Neural cell (in vitro differentiated cells): ENCODE measurements around the gene PDCD7. TPM values are rescaled to one million over a fixed set of nuclear protein-coding genes. Genes with fewer than 3 reads are reported as not detected.

Experiments
- H2AFZ ChIP-seq: fragments of 200-600, 300-800 bp; sonication (generic), shearing (Covaris generic); 2 replicates; pipeline ENCODE4 v1.6.0; 2014; ENCODE audit warnings: low read depth, mild to moderate bottlenecking, antibody characterized with exemption, low read length, moderate library complexity
- H3F3A ChIP-seq: fragments of 200-600 bp; shearing (Covaris generic); 2 replicates; pipeline ENCODE4 v1.6.1; 2016; ENCODE audit warnings: mild to moderate bottlenecking, moderate library complexity, mixed read lengths, antibody characterized with exemption, low read length; ENCODE audit not compliant: insufficient read depth, poor library complexity, severe bottlenecking
- H3K27ac ChIP-seq: fragments of 200-600, 300-800 bp; sonication (generic), shearing (Covaris generic); 2 replicates; pipeline ENCODE4 v1.5.1; 2014; ENCODE audit warnings: mild to moderate bottlenecking, low read length, moderate library complexity
- H3K27me3 ChIP-seq: fragments of 300-800, 200-600 bp; sonication (generic), shearing (Covaris generic); 2 replicates; pipeline ENCODE4 v1.6.0; 2014; ENCODE audit warnings: mild to moderate bottlenecking, low read depth, low read length, moderate library complexity; ENCODE audit not compliant: insufficient read depth
- H3K36me3 ChIP-seq: fragments of 300-800, 200-600 bp; sonication (generic), shearing (Covaris generic); 2 replicates; pipeline ENCODE4 v1.5.1; 2014; ENCODE audit warnings: mild to moderate bottlenecking, antibody characterized with exemption, low read length, moderate library complexity; ENCODE audit not compliant: insufficient read depth
- H3K4me2 ChIP-seq: fragments of 300-800, 200-600 bp; sonication (generic), shearing (Covaris generic); 2 replicates; pipeline ENCODE4 v1.6.0; 2014; ENCODE audit warnings: mild to moderate bottlenecking, low read length
- H3K4me3 ChIP-seq: fragments of 300-800, 200-600 bp; sonication (generic), shearing (Covaris generic); 2 replicates; pipeline ENCODE4 v1.5.1; 2014; ENCODE audit warnings: mild to moderate bottlenecking, low read length, moderate library complexity
- H3K79me2 ChIP-seq: fragments of 200-600 bp; shearing (Covaris generic); replicated peaks from 2 replicates; pipeline ENCODE4 v1.6.0; 2014; ENCODE audit warnings: mild to moderate bottlenecking, low read length, moderate library complexity; ENCODE audit not compliant: insufficient read depth
- H3K9ac ChIP-seq: fragments of 300-800, 200-600 bp; sonication (generic), shearing (Covaris generic); 2 replicates; pipeline ENCODE4 v1.6.1; 2016; ENCODE audit warnings: mild to moderate bottlenecking, low read length, mixed read lengths
- H3K9me2 ChIP-seq: fragments of 200-600 bp; shearing (Covaris generic); 2 replicates; pipeline ENCODE4 v1.6.1; 2016; ENCODE audit warnings: mild to moderate bottlenecking, low read length, mixed read lengths; ENCODE audit not compliant: insufficient read depth
- H3K9me3 ChIP-seq: fragments of 200-600, 300-800 bp; sonication (generic), shearing (Covaris generic); 2 replicates; pipeline ENCODE4 v1.6.1; 2016; ENCODE audit warnings: mild to moderate bottlenecking, mixed run types, low read length, moderate library complexity, mixed read lengths
- H4K20me1 ChIP-seq: fragments of 200-600 bp; shearing (Covaris generic); 2 replicates; pipeline ENCODE4 v1.6.1; 2016; ENCODE audit warnings: mild to moderate bottlenecking, mixed run types; ENCODE audit not compliant: insufficient read depth
- EP300 ChIP-seq: fragments of 450-650 bp; conservative IDR thresholded peaks from 2 replicates; pipeline ENCODE4 v1.6.1; 2014; ENCODE audit warnings: antibody characterized with exemption, mild to moderate bottlenecking, moderate library complexity; ENCODE audit not compliant: poor library complexity, severe bottlenecking
- EZH2 ChIP-seq: fragments of 200-600, 300-800 bp; shearing (Covaris generic), sonication (generic); IDR thresholded peaks from 2 replicates; pipeline ENCODE4 v1.6.1; 2014; ENCODE audit warnings: antibody characterized with exemption, low read length, borderline replicate concordance, mild to moderate bottlenecking; ENCODE audit not compliant: insufficient read depth, poor library complexity, severe bottlenecking
- MXI1 ChIP-seq: fragments of 450-650 bp; conservative IDR thresholded peaks from 2 replicates; pipeline ENCODE4 v1.6.1; 2014; ENCODE audit warnings: antibody characterized with exemption, mild to moderate bottlenecking; ENCODE audit not compliant: poor library complexity, severe bottlenecking
- POLR2AphosphoS5 ChIP-seq: IDR thresholded peaks from 2 replicates; pipeline ENCODE4 v1.6.1; 2012
- RAD21 ChIP-seq: fragments of 450-650 bp; conservative IDR thresholded peaks from 2 replicates; pipeline ENCODE4 v1.6.1; 2014; ENCODE audit warnings: antibody characterized with exemption, mild to moderate bottlenecking, moderate library complexity
- SMC3 ChIP-seq: fragments of 450-650 bp; conservative IDR thresholded peaks from 2 replicates; pipeline ENCODE4 v1.6.1; 2014; ENCODE audit warnings: antibody characterized with exemption, mild to moderate bottlenecking, moderate library complexity; ENCODE audit not compliant: poor library complexity
- TAF1 ChIP-seq: IDR thresholded peaks from 2 replicates; pipeline ENCODE4 v1.6.1; 2012; ENCODE audit warnings: low read depth
- polyA plus RNA-seq: library from polyadenylated mRNA; depleted of rRNA; stranded (reverse); fragments of >200 nt; gene quantifications from 2 replicates; pipeline ENCODE4 v1.2.3, GENCODE V29; 2014
- TF ChIP-seq, protein P1 (sequence below): fragments of 450-650 bp; IDR thresholded peaks from 2 replicates; pipeline ENCODE4 v1.5.1; 2014; ENCODE audit warnings: antibody characterized with exemption, mild to moderate bottlenecking, moderate library complexity; ENCODE audit not compliant: poor library complexity, severe bottlenecking
- TF ChIP-seq, protein P2 (sequence below): IDR thresholded peaks from 2 replicates; pipeline ENCODE4 v1.6.1; 2012; ENCODE audit warnings: borderline replicate concordance

PDCD7 gene
- polyA plus RNA-seq, 1 donor from 2014 or later, result 46.8 TPM

GRCh38 chr15:65156692-65157091 is 23.1 kb upstream of the PDCD7 start:
- H2AFZ ChIP-seq, result no peak overlapping the region
- no peaks in the 10 kb centered on the region for H4K20me1 ChIP-seq
- H3K27me3 ChIP-seq, result no peaks in the 10 kb centered on the region
- no peaks in the 10 kb centered on the region for H3K9me2 ChIP-seq
- peaks cover 19% of the 10 kb centered on the region for H3K36me3 ChIP-seq
- no peak overlapping the region for H3K4me2 ChIP-seq
- TF ChIP-seq, protein P1, sequence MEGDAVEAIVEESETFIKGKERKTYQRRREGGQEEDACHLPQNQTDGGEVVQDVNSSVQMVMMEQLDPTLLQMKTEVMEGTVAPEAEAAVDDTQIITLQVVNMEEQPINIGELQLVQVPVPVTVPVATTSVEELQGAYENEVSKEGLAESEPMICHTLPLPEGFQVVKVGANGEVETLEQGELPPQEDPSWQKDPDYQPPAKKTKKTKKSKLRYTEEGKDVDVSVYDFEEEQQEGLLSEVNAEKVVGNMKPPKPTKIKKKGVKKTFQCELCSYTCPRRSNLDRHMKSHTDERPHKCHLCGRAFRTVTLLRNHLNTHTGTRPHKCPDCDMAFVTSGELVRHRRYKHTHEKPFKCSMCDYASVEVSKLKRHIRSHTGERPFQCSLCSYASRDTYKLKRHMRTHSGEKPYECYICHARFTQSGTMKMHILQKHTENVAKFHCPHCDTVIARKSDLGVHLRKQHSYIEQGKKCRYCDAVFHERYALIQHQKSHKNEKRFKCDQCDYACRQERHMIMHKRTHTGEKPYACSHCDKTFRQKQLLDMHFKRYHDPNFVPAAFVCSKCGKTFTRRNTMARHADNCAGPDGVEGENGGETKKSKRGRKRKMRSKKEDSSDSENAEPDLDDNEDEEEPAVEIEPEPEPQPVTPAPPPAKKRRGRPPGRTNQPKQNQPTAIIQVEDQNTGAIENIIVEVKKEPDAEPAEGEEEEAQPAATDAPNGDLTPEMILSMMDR, result no peak
- TF ChIP-seq SMC3, result no peak
- no peak for TF ChIP-seq TAF1
- no peak for TF ChIP-seq MXI1
- TF ChIP-seq RAD21, result no peak
- TF ChIP-seq, protein P2, sequence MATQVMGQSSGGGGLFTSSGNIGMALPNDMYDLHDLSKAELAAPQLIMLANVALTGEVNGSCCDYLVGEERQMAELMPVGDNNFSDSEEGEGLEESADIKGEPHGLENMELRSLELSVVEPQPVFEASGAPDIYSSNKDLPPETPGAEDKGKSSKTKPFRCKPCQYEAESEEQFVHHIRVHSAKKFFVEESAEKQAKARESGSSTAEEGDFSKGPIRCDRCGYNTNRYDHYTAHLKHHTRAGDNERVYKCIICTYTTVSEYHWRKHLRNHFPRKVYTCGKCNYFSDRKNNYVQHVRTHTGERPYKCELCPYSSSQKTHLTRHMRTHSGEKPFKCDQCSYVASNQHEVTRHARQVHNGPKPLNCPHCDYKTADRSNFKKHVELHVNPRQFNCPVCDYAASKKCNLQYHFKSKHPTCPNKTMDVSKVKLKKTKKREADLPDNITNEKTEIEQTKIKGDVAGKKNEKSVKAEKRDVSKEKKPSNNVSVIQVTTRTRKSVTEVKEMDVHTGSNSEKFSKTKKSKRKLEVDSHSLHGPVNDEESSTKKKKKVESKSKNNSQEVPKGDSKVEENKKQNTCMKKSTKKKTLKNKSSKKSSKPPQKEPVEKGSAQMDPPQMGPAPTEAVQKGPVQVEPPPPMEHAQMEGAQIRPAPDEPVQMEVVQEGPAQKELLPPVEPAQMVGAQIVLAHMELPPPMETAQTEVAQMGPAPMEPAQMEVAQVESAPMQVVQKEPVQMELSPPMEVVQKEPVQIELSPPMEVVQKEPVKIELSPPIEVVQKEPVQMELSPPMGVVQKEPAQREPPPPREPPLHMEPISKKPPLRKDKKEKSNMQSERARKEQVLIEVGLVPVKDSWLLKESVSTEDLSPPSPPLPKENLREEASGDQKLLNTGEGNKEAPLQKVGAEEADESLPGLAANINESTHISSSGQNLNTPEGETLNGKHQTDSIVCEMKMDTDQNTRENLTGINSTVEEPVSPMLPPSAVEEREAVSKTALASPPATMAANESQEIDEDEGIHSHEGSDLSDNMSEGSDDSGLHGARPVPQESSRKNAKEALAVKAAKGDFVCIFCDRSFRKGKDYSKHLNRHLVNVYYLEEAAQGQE, result no peak
- no peak for TF ChIP-seq EP300
- no peak overlapping the region for H3K27ac ChIP-seq
- no peaks in the 10 kb centered on the region for H3F3A ChIP-seq
- no peak overlapping the region for H3K9ac ChIP-seq
- no peaks in the 10 kb centered on the region for H3K9me3 ChIP-seq
- H3K79me2 ChIP-seq, result peaks cover 5% of the 10 kb centered on the region
- no peak overlapping the region for H3K4me3 ChIP-seq

- no peak overlapping the region for H3K9ac ChIP-seq
- no peak overlapping the region for H2AFZ ChIP-seq
- no peaks in the 10 kb centered on the region for H3K27me3 ChIP-seq
- no peaks in the 10 kb centered on the region for H3F3A ChIP-seq
- H3K36me3 ChIP-seq, result peaks cover 19% of the 10 kb centered on the region
- H3K4me2 ChIP-seq, result no peak overlapping the region
- no peaks in the 10 kb centered on the region for H4K20me1 ChIP-seq
- no peaks in the 10 kb centered on the region for H3K79me2 ChIP-seq
- no peaks in the 10 kb centered on the region for H3K9me3 ChIP-seq
- H3K9me2 ChIP-seq, result no peaks in the 10 kb centered on the region
- no peak overlapping the region for H3K27ac ChIP-seq
- no peak overlapping the region for H3K4me3 ChIP-seq
- TF ChIP-seq EP300, result no peak
- TF ChIP-seq EZH2, result no peak
- no peak for TF ChIP-seq MXI1
- TF ChIP-seq SMC3, result no peak
- TF ChIP-seq, protein P2, result no peak
- no peak for TF ChIP-seq POLR2AphosphoS5
- TF ChIP-seq, protein P1, result no peak
- no peak for TF ChIP-seq RAD21
Measured at GRCh38 chr15:65154720-65155119, 21.1 kb upstream of the PDCD7 start.
